Esophagus squamous epithelium (tissue), 5 donors: ENCODE measurements around the gene GPR62. TPM values are rescaled to one million over a fixed set of nuclear protein-coding genes. Genes with fewer than 3 reads are reported as not detected.

ENCODE experiments used
- DNase-seq: peaks from one replicate; lab custom pipeline; 2025; lab: John Stamatoyannopoulos, UW
- H3K27ac ChIP-seq, 4 donors: fragments of 200-600 bp; sonication (generic); one replicate each; pipeline ENCODE4 v1.5.1; 2016 to 2019; ENCODE audit warnings: mild to moderate bottlenecking in 1 of 4
- H3K27me3 ChIP-seq, 4 donors: fragments of 200-600 bp; sonication (generic); 1 replicate in 3 of 4; 2 replicates in 1 of 4; pipeline versions ENCODE4 v1.5.1 to v1.6.0; 2017 to 2021; ENCODE audit warnings: antibody characterized with exemption in 1 of 4
- H3K36me3 ChIP-seq, 3 donors: fragments of 200-600 bp; sonication (generic); one replicate each; pipeline ENCODE4 v1.5.1; 2016 to 2019
- H3K4me1 ChIP-seq, 3 donors: fragments of 200-600 bp; sonication (generic); one replicate each; pipeline ENCODE4 v1.5.1; 2017 to 2019
- H3K4me3 ChIP-seq, 4 donors: fragments of 200-600 bp; sonication (generic); 1 replicate in 3 of 4; 2 replicates in 1 of 4; pipeline ENCODE4 v1.5.1; 2016 to 2019; ENCODE audit warnings: mild to moderate bottlenecking in 2 of 4, moderate library complexity in 1 of 4
- H3K9me3 ChIP-seq, 3 donors: fragments of 200-600 bp; sonication (generic); one replicate each; pipeline ENCODE4 v1.5.1; 2016 to 2019
- CTCF ChIP-seq, 6 experiments: fragments of 450-650 bp in 4 of 6; fragments of 200-600 bp in 2 of 6; sonication (generic) in 2 of 6; IDR thresholded peaks; one replicate each; pipeline ENCODE4 v1.5.1; 2016 to 2019; ENCODE audit warnings: antibody characterized with exemption in 6 of 6, mild to moderate bottlenecking in 4 of 6, moderate library complexity in 4 of 6
- POLR2A ChIP-seq, 4 donors: fragments of 450-650 bp; IDR thresholded peaks; one replicate each; pipeline ENCODE4 v1.6.1; 2017; ENCODE audit warnings: antibody characterized with exemption in 4 of 4, mild to moderate bottlenecking in 4 of 4, moderate library complexity in 3 of 4
- WGBS, 2 donors: methylation state at CpG; one replicate each; pipeline ENCODE4 v1.1.5; 2018; 5-methylcytosine and 5-hydroxymethylcytosine counted together
- intact Hi-C: fragments of 100-400 bp; cut with DNase I; formaldehyde crosslinking; loops from one replicate; pipeline ENCODE4 v1.15.0; 2022
- total RNA-seq, 4 donors: library from RNA; depleted of rRNA; stranded (reverse); fragments of >200 nt; gene quantifications; one replicate each; pipeline ENCODE4 v1.1.0, GENCODE V29; 2016
- donor health status: DM: yes; HTN: yes; CAD: no.

Gene GPR62
- total RNA-seq, 4 donors from 2014 or later: 0.09 to 0.38 TPM; not detected in 2

DNA sequence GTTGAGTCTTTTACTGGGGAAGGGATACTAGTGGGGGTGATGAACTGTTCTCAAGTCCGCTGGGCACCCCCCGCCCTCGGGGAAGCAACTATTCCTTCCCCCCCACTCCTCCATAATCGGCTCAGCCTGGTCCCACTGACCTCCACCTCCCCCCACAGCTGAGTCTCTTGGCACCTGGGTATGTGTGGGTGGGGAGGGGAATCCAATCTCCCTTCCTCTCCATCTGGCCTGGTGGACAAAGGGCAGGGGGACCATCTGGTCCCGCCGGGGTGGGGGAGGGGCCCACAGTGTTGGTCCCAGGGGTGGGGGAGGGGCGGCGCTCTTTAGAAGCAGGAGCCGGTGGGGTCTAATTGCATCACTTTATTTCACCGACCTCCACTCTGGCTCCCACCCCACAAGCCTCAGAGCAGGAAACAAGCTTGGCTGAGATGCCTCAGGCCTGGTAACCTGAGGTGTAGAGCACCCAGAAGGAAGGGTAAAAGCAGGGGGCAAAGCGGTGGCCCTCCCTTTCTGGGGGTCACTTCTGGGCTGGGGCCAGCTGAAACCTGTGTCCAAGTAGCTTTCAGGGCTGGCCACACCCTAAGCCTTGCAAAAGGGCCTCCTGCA lies 13.1 kb downstream of the GPR62 start:
- WGBS, 2 donors: 0 to 33% methylated on average over 2 of the region's 11 CpGs
- intact Hi-C loops: no loop called here
- Histone ChIP-seq H3K27me3 (no peaks in the 10 kb centered on the region), H3K4me1 (peaks cover 22 to 89% (median 32%) of the 10 kb centered on the region in 3 donors), H3K36me3 (no peaks in the 10 kb centered on the region), H3K9me3 (no peaks in the 10 kb centered on the region), H3K4me3 (peak overlapping the region; percentile 60 to 86 (median 78)), H3K27ac (peak overlapping the region; percentile 77 to 95 (median 91))
- DNase-seq: no peak
- no peak for TF ChIP-seq POLR2A (IDR thresholded peaks at IDR 0.05)
- no peak for TF ChIP-seq CTCF (IDR thresholded peaks at IDR 0.05)

DNA sequence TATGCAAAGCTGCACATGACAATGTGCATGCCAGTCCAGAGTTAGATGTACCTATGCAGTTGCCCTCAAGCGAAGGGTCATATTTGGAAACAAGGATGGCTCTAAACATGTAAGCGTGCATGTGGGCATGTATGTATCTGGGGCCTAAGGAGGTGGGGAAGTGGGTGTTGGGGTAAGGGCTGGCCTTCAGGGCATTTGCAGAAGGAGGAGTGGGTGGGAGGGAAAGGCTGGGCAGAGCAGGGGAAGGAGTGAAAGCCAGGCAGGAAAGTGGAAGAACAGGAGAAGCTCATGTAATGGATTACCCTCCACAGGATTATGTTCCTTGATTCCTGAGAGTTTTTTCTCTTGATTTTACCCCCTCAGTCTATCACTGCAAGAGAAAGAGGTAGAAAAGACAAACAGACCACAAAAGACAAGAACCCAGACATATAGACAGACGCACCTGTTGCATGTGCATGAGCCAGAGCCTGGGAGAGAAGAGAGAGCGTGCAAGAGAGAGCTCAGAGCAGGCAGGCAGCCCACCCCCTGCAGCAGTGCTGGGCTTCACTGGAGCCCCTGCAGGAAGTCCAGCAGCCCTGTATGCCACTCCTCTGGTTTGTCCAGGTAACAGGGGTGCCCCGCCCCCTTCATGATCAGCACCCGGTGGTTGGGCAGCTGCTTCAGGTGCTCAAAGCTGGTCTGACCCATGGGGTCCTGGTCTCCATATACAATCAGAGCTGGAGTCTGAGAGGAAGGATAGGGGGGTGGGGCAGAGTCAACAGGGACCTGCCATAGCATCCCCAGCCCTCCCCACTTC lies 13.9 kb downstream of the GPR62 start:
- Histone ChIP-seq H3K36me3 (no peaks in the 10 kb centered on the region), H3K4me1 (peaks cover 23 to 93% (median 33%) of the 10 kb centered on the region in 3 donors), H3K27me3 (no peaks in the 10 kb centered on the region), H3K27ac (peak overlapping the region in 2 of 4 donors; percentile 92 to 95), H3K9me3 (no peaks in the 10 kb centered on the region), H3K4me3 (no peak overlapping the region)
- 82 to 88% methylated on average over 3 to 6 of the region's 6 CpGs for WGBS, 2 donors
- TF ChIP-seq POLR2A (IDR thresholded peaks at IDR 0.05) (no peak), CTCF (IDR thresholded peaks at IDR 0.05) (no peak)
- intact Hi-C loops: no loop called here
- no peak for DNase-seq

- Histone ChIP-seq H3K27me3 (no peaks in the 10 kb centered on the region), H3K36me3 (no peaks in the 10 kb centered on the region), H3K4me1 (peaks cover 31 to 93% (median 40%) of the 10 kb centered on the region in 3 donors), H3K4me3 (no peak overlapping the region), H3K27ac (no peak overlapping the region), H3K9me3 (no peaks in the 10 kb centered on the region)
- no peak for DNase-seq
- WGBS, 2 donors: 60 to 83% methylated on average over 1 to 2 of the region's 4 CpGs
- TF ChIP-seq POLR2A (IDR thresholded peaks at IDR 0.05): no peak
- TF ChIP-seq CTCF (IDR thresholded peaks at IDR 0.05): no peak
- intact Hi-C loops: no loop called here
Observed at GRCh38 chr3:51969841-51970240, 14.7 kb downstream of the GPR62 start.

DNA sequence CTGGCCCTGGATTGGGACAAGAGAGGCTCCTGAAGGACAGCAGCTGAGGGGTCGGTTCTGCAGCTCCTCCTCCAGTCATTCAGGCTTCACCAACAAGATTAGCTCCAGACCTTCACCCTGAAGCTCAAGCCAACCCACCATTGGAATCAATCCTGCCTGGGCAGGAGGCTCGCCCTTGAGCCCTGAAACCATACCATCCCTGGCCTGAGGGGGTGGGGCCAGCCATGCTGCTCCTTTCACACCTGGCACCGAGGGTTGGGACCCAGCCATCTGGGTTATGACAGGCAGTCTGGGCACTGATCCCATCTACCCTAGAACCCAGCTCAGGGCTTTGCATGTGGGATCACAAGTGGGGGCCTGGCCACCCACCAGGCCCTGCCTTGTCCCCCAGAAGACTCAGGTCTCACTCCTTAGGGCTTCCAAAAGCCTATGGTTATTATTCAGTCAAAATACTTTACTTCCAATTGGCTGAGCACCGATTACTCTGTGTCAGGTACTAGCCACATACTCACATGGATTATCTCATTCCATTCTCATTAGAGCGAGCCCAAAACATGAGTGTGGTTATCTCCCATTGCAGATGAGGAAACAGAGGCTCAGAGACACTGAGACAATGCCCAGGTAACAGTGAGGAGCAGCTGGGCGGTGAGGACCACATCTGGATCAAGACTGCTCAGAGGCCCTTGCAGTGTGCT lies 15.6 kb downstream of the GPR62 start:
- no peaks in the 10 kb centered on the region for H3K36me3 ChIP-seq
- DNase-seq: no peak
- no peaks in the 10 kb centered on the region for H3K27me3 ChIP-seq
- no peak overlapping the region for H3K4me3 ChIP-seq
- H3K9me3 ChIP-seq: no peaks in the 10 kb centered on the region
- H3K4me1 ChIP-seq: peaks cover 38 to 93% (median 42%) of the 10 kb centered on the region in 3 donors
- intact Hi-C loops: no loop called here
- peak overlapping the region in 1 of 4 donors; percentile 30 for H3K27ac ChIP-seq
- 39 to 51% methylated on average over 4 of the region's 6 CpGs for WGBS, 2 donors
- no peak for TF ChIP-seq POLR2A (IDR thresholded peaks at IDR 0.05)
- no peak for TF ChIP-seq CTCF (IDR thresholded peaks at IDR 0.05)
